OCI-LY1 (cell line): Measurements from ENCODE around the gene C3orf49.
A peak's percentile ranks its signal among the peaks of the same experiment; 100 is the strongest.

Source experiments
- H2AFZ ChIP-seq: fragments of 200-600 bp; sonication (generic), shearing (Covaris generic); 2 replicates; pipeline ENCODE4 v1.6.0; 2014; ENCODE audit warnings: antibody characterized with exemption, mild to moderate bottlenecking, low read length
- H3F3A ChIP-seq: fragments of 200-600 bp; sonication (generic), shearing (Covaris generic); 2 replicates; pipeline ENCODE4 v1.6.0; 2014; ENCODE audit warnings: mild to moderate bottlenecking, antibody characterized with exemption, low read length, moderate library complexity; ENCODE audit not compliant: insufficient read depth
- H3K27ac ChIP-seq: fragments of 200-600 bp; sonication (generic); 2 replicates; pipeline ENCODE4 v1.5.1; 2014; ENCODE audit warnings: low read length, mixed run types, mild to moderate bottlenecking, low read depth; ENCODE audit not compliant: poor library complexity, severe bottlenecking
- H3K27me3 ChIP-seq: fragments of 200-600 bp; sonication (generic); 2 replicates; pipeline ENCODE4 v1.6.0; 2014; ENCODE audit warnings: antibody characterized with exemption, mild to moderate bottlenecking, low read length, moderate library complexity; ENCODE audit not compliant: insufficient read depth
- H3K36me3 ChIP-seq: fragments of 200-600 bp; sonication (generic); 2 replicates; pipeline ENCODE4 v1.6.1; 2014; ENCODE audit warnings: mild to moderate bottlenecking, antibody characterized with exemption, low read length, moderate library complexity, mixed read lengths; ENCODE audit not compliant: insufficient read depth
- H3K4me1 ChIP-seq: fragments of 200-600 bp; sonication (generic); 2 replicates; pipeline ENCODE4 v1.5.1; 2014; ENCODE audit warnings: mild to moderate bottlenecking, low read length, moderate library complexity; ENCODE audit not compliant: insufficient read depth, severe bottlenecking
- H3K4me2 ChIP-seq: fragments of 200-600 bp; sonication (generic), shearing (Covaris generic); 2 replicates; pipeline ENCODE4 v1.6.1; 2014; ENCODE audit warnings: low read length
- H3K4me3 ChIP-seq: fragments of 200-600 bp; sonication (generic); 2 replicates; pipeline ENCODE4 v1.5.1; 2014; ENCODE audit warnings: low read length, low read depth, mild to moderate bottlenecking, mixed read lengths; ENCODE audit not compliant: poor library complexity, severe bottlenecking
- H3K79me2 ChIP-seq: fragments of 200-600 bp; shearing (Covaris generic); 2 replicates; pipeline ENCODE4 v1.6.1; 2016; ENCODE audit warnings: mixed run types, low read length, mixed read lengths; ENCODE audit not compliant: insufficient read depth
- H3K9ac ChIP-seq: fragments of 200-600 bp; sonication (generic), shearing (Covaris generic); 2 replicates; pipeline ENCODE4 v1.6.1; 2014; ENCODE audit warnings: mild to moderate bottlenecking, low read length, mixed read lengths
- H3K9me2 ChIP-seq: fragments of 200-600 bp; sonication (generic), shearing (Covaris generic); 2 replicates; pipeline ENCODE4 v1.6.1; 2014; ENCODE audit warnings: low read depth, mild to moderate bottlenecking, low read length, mixed read lengths
- H3K9me3 ChIP-seq: fragments of 200-600 bp; shearing (Covaris generic); 2 replicates; pipeline ENCODE4 v1.6.1; 2014; ENCODE audit warnings: low read length, mixed read lengths
- H4K20me1 ChIP-seq: fragments of 200-600 bp; sonication (generic), shearing (Covaris generic); 2 replicates; pipeline ENCODE4 v1.6.0; 2016; ENCODE audit warnings: mild to moderate bottlenecking, low read length; ENCODE audit not compliant: insufficient read depth
- EZH2 ChIP-seq: fragments of 200-600 bp; sonication (generic), shearing (Covaris generic); IDR thresholded peaks from 2 replicates; pipeline ENCODE4 v1.8.0; 2017; ENCODE audit warnings: borderline replicate concordance, mixed run types, mild to moderate bottlenecking, antibody characterized with exemption, low read length, moderate library complexity, mixed read lengths
- TF ChIP-seq, protein P1 (sequence below): fragments of 200-600 bp; sonication (generic), shearing (Covaris generic); IDR thresholded peaks from 2 replicates; pipeline ENCODE4 v1.5.1; 2017; ENCODE audit warnings: mild to moderate bottlenecking, antibody characterized with exemption, low read length, moderate library complexity, mixed read lengths

Gene C3orf49

GRCh38 chr3:63877737-63878393, 58.8 kb downstream of the C3orf49 start:
- H3K4me2 ChIP-seq, result peak overlapping the region; percentile 11; the same call in 1 of the 2 replicates
- TF ChIP-seq EZH2, result no peak
- TF ChIP-seq, protein P1, sequence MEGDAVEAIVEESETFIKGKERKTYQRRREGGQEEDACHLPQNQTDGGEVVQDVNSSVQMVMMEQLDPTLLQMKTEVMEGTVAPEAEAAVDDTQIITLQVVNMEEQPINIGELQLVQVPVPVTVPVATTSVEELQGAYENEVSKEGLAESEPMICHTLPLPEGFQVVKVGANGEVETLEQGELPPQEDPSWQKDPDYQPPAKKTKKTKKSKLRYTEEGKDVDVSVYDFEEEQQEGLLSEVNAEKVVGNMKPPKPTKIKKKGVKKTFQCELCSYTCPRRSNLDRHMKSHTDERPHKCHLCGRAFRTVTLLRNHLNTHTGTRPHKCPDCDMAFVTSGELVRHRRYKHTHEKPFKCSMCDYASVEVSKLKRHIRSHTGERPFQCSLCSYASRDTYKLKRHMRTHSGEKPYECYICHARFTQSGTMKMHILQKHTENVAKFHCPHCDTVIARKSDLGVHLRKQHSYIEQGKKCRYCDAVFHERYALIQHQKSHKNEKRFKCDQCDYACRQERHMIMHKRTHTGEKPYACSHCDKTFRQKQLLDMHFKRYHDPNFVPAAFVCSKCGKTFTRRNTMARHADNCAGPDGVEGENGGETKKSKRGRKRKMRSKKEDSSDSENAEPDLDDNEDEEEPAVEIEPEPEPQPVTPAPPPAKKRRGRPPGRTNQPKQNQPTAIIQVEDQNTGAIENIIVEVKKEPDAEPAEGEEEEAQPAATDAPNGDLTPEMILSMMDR, result no peak
- H3K4me1 ChIP-seq, result peaks cover 27% of the 10 kb centered on the region
- H3K79me2 ChIP-seq, result peaks cover 96% of the 10 kb centered on the region
- no peaks in the 10 kb centered on the region for H3K27me3 ChIP-seq
- H3K9ac ChIP-seq, result no peak overlapping the region
- no peaks in the 10 kb centered on the region for H3F3A ChIP-seq
- H3K9me3 ChIP-seq, result no peaks in the 10 kb centered on the region
- no peak overlapping the region for H3K27ac ChIP-seq
- H2AFZ ChIP-seq, result no peak overlapping the region
- no peak overlapping the region for H3K4me3 ChIP-seq
- no peaks in the 10 kb centered on the region for H3K9me2 ChIP-seq
- H3K36me3 ChIP-seq, result no peaks in the 10 kb centered on the region
- H4K20me1 ChIP-seq, result no peaks in the 10 kb centered on the region

GRCh38 chr3:63878394-63879060, 59.4 kb downstream of the C3orf49 start:
- H3K79me2 ChIP-seq, result peaks cover 96% of the 10 kb centered on the region
- H3K9me2 ChIP-seq, result no peaks in the 10 kb centered on the region
- no peaks in the 10 kb centered on the region for H4K20me1 ChIP-seq
- TF ChIP-seq, protein P1, result no peak
- TF ChIP-seq EZH2, result no peak
- no peaks in the 10 kb centered on the region for H3K9me3 ChIP-seq
- no peaks in the 10 kb centered on the region for H3K36me3 ChIP-seq
- H3K4me1 ChIP-seq, result peaks cover 27% of the 10 kb centered on the region
- H3K4me2 ChIP-seq, result no peak overlapping the region
- no peak overlapping the region for H2AFZ ChIP-seq
- no peaks in the 10 kb centered on the region for H3F3A ChIP-seq
- no peak overlapping the region for H3K4me3 ChIP-seq
- H3K27ac ChIP-seq, result no peak overlapping the region
- H3K9ac ChIP-seq, result no peak overlapping the region
- no peaks in the 10 kb centered on the region for H3K27me3 ChIP-seq

DNA sequence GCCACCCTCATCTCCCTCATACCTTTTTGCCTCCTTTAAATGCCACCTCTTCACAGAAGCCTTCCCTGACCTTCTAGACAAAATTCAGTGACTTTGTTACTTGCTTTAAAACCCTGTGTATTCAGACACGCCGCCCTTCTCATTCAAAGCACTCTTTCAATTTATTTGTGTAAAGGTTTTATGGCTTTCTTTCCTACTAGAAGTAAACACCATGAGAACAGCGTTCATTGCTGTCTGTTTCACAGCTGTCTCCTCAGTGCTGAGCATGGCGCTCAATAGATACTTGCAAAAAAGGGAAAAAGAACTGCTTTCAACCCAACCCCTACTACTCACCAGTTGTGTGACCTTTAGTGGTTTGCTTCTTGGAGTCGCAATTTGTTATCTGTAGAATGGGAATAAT, 61.6 kb downstream of the C3orf49 start:
- no peak overlapping the region for H3K9ac ChIP-seq
- H3K27ac ChIP-seq, result no peak overlapping the region
- peaks cover 19% of the 10 kb centered on the region for H3K4me1 ChIP-seq
- no peak for TF ChIP-seq EZH2
- TF ChIP-seq, protein P1, result no peak
- H4K20me1 ChIP-seq, result no peaks in the 10 kb centered on the region
- H3K36me3 ChIP-seq, result peaks cover 7% of the 10 kb centered on the region; the same call in 1 of the 2 replicates
- H3F3A ChIP-seq, result no peaks in the 10 kb centered on the region
- H2AFZ ChIP-seq, result no peak overlapping the region
- H3K9me3 ChIP-seq, result no peaks in the 10 kb centered on the region
- no peak overlapping the region for H3K4me3 ChIP-seq
- H3K4me2 ChIP-seq, result no peak overlapping the region
- H3K9me2 ChIP-seq, result no peaks in the 10 kb centered on the region
- H3K79me2 ChIP-seq, result peaks cover 94% of the 10 kb centered on the region
- H3K27me3 ChIP-seq, result no peaks in the 10 kb centered on the region
